GM19240 (cell line): ENCODE data around the gene NTM.

Experiments
- DNase-seq: peaks from one replicate; pipeline ENCODE4 v3.0.0; 2011; ENCODE audit warnings: low spot score; ENCODE audit not compliant: insufficient read length

The NTM gene

GRCh38 chr11:132245403-132246385, 875.3 kb downstream of the NTM start:
- DNase-seq: no peak

DNA sequence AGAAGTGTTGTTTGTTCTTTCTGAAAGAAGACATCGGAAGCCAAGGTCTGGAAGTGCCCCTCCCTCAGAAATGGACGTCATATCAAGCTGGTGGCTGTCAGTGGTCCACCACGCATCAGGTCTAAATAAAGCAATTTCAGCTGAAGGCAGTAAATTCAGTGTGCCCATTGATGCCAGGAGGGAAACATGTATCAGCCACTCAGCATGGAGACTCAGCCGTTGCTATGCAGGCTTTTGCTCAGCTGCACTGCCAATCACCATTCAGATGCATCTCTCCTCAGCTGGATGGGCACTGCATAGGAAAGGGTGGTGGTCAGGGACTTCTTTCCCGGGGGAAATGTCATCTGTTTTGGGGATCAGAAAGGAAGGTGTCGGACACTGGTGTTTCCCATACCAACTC, 878.2 kb downstream of the NTM start:
- DNase-seq: no peak

GRCh38 chr11:132249256-132249655, 878.8 kb downstream of the NTM start:
- DNase-seq: no peak

DNA sequence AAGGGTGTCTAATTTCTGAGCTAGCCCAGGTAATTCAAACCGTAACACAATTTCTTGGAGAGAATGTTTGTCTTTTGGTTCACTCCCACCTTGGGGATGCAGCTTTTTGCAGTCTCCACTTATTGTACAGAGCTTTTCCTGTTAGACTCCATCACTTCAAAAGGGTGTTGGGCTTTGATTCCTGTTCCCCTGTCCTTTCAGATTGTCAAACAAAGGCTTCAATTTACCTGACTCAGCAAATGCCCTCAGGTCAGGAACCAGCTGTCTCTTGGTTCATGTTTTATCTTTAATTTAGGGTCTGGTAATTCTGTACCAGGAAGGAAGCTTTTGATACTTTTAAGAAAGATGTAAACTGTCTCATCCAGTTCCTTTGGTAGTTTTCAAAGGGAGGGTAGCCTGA, 880.6 kb downstream of the NTM start:
- DNase-seq: no peak

DNA sequence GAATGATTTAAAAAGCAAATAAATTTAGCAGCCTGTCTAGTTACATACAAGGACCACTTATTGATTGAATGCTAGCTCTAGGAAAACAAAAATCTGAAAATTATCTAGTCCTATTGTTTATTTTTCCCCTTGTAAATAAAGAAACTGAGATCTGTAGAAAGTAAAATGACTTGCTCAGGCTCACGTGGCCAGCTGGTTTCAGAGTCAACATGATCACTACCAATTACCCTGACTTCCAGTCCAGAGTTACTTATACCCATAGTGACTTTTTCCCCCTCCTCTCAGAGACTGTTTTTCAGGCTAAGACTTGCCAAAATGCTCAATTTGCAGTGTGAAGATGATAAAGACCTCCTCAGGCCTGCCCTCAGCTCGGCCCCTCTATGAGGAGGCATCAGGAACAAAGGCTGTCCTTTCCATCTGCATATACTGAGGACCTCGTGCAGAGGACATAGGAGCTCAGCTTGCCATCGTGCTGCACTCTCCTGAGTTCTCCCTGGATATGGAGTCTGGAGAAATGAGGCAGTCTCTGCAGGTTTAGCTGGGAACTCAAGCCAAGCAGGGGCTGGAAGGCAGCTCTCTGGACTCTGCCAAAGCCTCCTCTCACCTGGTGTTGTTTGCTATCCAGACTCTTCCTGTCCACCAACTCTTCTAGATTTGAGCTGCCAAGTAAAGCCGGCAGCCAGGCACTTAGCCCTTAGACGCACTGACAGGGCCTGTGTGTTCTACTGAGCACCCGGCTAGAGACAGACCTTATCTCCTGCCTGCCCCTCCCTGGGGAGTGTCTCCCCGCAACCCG, 883.3 kb downstream of the NTM start:
- no peak for DNase-seq

DNA sequence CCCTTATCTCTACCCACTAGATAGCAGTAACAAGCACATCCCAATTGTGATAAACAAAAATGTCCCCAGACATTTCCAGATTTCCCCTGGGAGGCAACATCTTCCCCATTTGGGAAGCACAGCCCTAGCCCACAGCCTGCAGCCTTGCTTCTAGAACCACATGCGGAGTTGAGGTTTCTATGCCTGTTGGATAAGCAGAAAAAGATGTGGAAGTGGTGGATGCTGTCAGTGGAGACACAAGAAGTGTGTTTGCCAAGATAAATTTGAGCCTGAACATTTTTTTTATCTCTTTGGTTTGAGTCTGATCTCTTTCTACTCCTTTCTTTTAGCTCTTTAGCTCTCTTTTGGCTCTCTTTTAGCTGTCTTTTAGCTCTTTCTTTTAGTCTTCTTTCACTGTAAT, 884.5 kb downstream of the NTM start:
- no peak for DNase-seq

DNA sequence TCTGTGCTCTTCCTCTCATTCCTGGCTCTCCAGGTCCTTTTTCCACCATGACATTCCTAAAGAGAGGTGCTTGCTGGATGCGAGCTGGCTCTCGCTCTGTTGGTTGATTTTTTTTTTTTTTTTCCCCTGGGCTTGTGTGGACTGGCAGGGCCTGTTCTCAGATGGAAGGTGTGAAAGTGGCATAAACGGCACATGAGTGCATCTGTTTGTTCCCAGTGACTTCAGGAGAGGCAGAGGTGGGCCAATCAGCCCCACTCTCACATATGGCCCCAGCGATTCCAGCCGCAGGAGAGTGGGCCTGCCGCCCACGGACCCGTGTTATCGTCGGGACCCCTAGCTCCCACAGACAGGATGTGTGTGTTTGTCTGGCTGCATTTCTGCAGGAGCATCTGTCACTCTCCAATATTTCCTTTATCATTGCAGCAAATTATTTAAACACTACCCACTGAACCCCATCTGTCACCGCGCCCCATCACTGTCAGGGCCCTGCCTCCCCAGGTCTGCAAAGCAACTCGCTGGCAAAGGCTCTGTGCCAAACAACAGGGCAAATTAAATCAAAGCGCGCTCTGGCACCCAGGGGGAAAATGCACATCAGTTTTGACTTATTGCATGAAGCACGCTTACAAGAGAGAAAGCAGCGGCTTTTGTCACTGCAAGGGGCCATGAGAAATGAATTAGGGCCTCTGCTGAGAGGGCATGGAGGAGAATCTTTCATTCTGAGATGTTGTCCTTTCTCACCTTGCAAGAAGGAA, 886.3 kb downstream of the NTM start:
- DNase-seq: no peak

DNA sequence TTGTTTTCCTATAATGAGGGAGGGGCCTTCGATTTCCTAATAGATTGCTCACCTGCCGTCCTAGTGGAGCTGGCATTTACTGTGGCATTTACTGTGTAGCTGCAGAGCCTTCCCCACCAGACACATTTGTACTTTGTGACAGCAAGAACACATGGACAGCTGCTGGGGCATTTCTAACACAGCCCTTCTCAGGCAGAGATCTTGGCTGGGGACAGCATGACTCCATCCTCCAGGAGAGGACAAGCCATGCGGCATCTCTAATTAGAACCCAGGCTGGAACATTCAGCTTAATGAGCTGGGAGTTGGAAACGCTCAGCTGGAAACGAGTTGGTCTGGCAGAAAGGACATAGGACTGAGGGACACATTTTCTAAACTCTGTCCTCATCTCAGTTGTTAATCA, 887.5 kb downstream of the NTM start:
- DNase-seq: no peak

GRCh38 chr11:132258875-132259274, 888.5 kb downstream of the NTM start:
- DNase-seq: no peak

GRCh38 chr11:132260636-132261035, 890.2 kb downstream of the NTM start:
- no peak for DNase-seq

DNA sequence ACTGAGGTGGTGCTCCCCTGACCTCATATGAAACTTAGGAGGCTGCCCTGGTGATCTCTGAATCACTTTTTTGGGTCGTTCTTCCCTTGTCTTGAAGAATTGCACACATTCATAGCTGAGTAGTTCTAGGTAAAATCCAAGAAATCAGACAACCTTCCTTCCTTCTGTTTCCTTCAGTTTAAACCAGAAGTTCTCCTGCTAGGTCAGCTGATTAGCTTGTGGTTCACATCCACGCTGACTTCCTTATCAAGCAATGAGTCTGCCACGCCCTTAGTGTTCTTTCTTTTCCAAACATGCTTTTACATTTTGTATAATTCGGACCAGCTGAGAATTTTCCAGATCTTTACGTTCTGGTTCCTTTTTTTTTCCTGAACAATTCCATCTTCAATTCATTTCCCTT, 892.8 kb downstream of the NTM start:
- no peak for DNase-seq

- DNase-seq: no peak
These were observed 893.5 kb downstream of the NTM start for GRCh38 chr11:132263875-132264274.

DNA sequence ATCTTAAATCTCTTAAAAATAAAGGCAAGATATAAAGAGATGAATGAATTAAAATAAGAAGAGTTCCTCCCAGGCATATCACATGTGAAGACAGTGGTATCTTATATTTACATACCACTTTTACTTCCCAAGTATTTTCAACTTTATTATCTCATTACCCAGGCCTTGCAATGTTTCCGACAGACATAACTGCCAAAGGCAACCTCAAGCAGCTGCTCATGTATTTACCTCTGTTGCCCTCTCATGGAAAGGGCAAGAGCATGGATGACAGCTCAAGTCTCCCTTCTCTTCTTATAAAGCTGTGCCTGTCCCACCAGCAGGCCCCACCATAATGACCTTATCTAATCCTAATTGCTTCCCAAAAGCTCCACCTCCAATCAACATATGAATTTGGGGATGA, 894.2 kb downstream of the NTM start:
- no peak for DNase-seq

DNA sequence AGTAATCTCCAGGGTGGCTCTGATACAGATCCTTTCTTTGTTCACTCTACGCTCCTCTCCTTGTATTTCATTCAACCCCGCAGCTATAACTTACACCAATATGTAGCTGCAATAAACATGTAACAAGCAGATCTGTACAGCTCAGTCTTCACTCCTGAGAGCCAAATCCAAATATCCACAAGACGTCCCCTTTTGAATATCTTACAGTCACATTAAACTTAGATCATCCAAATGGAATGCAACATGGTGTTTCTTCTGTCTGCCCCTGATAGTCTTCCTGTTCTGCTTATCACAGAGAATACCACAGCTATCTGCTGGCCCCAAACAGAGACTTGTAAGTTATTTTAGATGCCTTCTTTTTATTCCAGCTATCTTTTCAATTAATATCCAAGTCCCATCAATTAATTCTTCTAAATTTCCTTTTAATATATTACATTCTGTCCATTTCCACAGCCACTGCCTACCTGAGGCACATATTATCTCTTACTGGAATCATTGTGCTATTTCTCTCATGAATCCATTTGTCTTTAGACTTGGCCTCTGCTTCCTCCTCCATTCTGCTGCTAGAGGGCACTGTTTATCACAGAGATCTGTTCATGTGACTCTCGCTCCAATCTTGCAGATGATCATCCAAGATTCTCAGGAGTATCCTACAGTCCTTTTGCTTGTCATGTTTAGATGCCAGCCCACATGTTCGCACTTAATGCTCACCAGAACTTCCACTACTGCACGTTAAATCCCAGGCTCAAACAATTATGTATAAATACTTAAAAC, 908.6 kb downstream of the NTM start:
- DNase-seq: no peak

DNA sequence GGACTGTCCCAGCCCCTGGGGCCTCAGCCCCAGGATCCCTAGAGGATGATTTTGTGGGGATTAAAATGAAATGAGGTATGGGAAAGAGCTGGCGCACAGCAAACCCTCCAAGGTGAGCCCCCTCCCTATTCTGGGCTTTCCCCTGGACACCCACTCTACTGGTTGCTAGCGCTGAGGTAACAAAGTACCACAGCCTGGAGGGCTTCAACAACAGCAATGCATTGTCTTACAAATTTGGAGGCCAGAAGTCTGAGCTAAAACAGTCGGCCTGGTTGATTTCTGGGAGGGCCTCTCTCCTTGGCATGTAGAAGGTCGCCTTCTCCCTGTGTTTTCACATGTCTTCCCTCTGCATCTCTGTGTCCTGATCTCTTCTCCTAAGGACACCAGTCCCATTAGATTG, 913.6 kb downstream of the NTM start:
- DNase-seq: no peak

- no peak for DNase-seq
These were observed 914.2 kb downstream of the NTM start for GRCh38 chr11:132284611-132285010.

DNA sequence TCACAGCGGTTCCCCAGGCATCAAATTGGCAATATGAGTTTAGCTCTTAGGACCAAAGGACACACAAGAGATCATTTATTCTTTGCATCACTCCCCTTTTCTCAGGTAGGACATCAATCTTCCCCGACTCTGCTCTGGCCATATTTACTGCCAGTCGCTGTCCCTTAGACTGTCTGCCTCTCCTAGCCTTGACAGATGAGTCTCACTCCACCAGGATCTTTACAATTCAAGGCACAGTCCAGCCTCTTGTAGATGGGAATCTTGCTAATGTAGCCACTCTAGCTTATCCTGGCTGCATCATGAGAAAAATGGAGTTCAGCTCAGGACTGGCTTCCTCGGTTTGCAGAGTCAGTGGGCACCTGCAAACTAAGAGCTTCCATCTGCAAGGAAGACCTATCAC, 915.2 kb downstream of the NTM start:
- no peak for DNase-seq

DNA sequence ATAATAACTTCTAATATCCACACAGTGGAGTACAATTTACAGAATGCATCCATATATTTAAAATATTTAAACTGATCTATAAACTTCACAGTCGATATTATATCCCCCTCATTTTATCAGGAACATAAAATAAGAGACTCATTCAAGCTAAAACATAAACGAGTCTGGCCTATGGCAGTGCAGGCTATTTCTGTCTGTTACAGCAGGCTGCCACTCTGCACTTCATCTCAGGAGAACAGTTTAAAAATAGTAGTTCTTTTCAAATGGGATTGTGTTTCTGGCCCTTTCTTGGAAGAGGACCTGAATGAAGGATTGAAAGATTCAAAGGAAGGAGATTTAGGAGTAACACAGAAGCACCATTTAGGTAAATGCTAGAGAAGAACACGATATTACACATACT, 915.7 kb downstream of the NTM start:
- DNase-seq: no peak

DNA sequence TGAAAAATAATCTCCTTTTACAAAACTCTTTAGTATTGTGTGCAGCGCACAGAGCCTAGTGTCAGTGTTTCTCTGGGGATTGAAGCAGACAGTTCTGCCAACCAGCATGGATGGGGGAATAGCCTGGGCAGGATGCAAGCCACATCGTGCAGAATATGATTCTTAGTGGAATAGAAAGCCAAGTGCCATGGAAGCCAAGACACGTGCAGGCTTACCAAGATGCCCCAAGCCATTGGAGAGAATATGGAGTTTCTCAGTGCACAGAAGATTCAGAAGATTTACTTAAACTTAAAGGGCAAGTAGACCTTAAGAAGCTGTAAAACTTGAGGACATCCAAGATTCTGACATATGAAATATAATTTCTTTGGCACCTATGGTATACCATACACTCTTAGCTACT, 917.6 kb downstream of the NTM start:
- DNase-seq: no peak

DNA sequence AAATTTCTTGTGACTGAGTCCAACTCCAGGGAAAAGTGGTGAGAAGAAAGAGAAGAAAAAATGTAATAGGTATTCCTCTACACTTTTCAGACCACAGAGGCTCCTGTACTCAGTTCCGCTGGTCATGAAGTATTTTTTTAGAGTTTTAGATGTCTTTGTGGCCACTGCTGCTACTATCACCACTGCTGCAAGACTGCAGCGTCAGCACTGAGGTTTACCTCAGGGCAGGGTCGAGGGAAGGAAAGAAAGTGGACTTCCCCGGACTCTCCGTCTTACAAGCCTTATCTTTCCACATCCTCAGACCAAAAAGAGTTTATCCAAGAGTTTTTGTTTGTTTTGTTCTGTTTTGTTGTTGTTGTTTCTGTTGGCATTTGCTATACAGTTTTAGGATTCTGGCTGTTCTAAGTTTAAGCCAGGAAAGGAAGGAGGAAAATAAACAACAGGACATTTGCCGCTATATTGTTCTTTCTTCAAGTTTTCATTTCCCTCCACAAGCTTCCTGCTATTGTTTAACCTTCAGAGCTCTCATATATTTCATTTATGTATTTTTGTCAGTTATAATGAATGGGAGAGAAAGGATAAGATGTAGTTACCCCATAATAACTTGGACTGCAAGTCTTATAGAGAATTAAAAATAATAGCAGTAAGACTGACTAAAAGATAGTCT, 919.3 kb downstream of the NTM start:
- DNase-seq: no peak

DNA sequence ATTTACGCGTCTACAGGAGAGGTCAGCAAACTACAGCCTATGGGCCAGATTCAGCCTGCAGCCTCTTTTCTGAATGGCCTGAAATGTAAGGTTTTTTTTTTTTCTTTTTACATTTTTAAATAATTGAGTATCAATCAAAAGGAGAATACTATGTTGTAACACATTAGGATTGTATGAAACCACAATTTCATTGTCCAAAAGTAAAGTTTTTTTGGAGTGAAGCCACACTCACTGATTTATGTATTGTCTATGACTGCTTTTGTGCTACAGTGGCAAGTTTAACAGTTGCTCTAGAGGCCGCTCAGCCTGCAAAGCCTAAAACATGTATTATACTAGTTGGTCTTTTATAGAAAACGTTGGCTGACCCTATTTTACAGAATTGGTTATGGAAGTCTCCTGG, 923.2 kb downstream of the NTM start:
- DNase-seq: no peak
